HG02938 (cell line): ENCODE measurements around the gene YEATS2.

Experiments
- ATAC-seq: cut with Tn5 transposase; IDR thresholded peaks from one replicate; pipeline ENCODE4 v1.9.1; 2021; ENCODE audit warnings: mild to moderate bottlenecking, moderate library complexity; ENCODE audit not compliant: unreplicated experiment

Gene YEATS2

GRCh38 chr3:183810643-183811594 is 113.3 kb downstream of the YEATS2 start:
- no peak for ATAC-seq

GRCh38 chr3:183811638-183812037 is 114.0 kb downstream of the YEATS2 start:
- ATAC-seq: no peak

- no peak for ATAC-seq
Observed at GRCh38 chr3:183812761-183813445, 115.3 kb downstream of the YEATS2 start.

GRCh38 chr3:183814240-183814639 is 116.6 kb downstream of the YEATS2 start:
- ATAC-seq: no peak

GRCh38 chr3:183815563-183815940 is 118.0 kb downstream of the YEATS2 start:
- no peak for ATAC-seq

- no peak for ATAC-seq
Observed at GRCh38 chr3:183815951-183816475, 118.4 kb downstream of the YEATS2 start.

- no peak for ATAC-seq
Observed at GRCh38 chr3:183816681-183817510, 119.3 kb downstream of the YEATS2 start.

GRCh38 chr3:183817639-183818038 is 120.0 kb downstream of the YEATS2 start:
- ATAC-seq: no peak

GRCh38 chr3:183818041-183818620 is 120.5 kb downstream of the YEATS2 start:
- ATAC-seq: no peak

- no peak for ATAC-seq
Observed at GRCh38 chr3:183818706-183819624, 121.4 kb downstream of the YEATS2 start.

GRCh38 chr3:183819831-183820230 is 122.2 kb downstream of the YEATS2 start:
- ATAC-seq: no peak

GRCh38 chr3:183822631-183823030 is 125.0 kb downstream of the YEATS2 start:
- ATAC-seq: no peak

- ATAC-seq: no peak
Observed at GRCh38 chr3:183823963-183824362, 126.4 kb downstream of the YEATS2 start.

GRCh38 chr3:183824761-183825455 is 127.3 kb downstream of the YEATS2 start:
- no peak for ATAC-seq

GRCh38 chr3:183825456-183826161 is 128.0 kb downstream of the YEATS2 start, which contains the start of gene MAP6D1:
TSS of gene MAP6D1 (minus strand) at chr3:183825577. CDS start at chr3:183825547, 30 bp downstream.
- no peak for ATAC-seq

- no peak for ATAC-seq
Observed at GRCh38 chr3:183826448-183827250, 129.1 kb downstream of the YEATS2 start.

- no peak for ATAC-seq
Observed at GRCh38 chr3:183827809-183828537, 130.4 kb downstream of the YEATS2 start.
